ENCODE measurements around the gene RAPH1.

DNA sequence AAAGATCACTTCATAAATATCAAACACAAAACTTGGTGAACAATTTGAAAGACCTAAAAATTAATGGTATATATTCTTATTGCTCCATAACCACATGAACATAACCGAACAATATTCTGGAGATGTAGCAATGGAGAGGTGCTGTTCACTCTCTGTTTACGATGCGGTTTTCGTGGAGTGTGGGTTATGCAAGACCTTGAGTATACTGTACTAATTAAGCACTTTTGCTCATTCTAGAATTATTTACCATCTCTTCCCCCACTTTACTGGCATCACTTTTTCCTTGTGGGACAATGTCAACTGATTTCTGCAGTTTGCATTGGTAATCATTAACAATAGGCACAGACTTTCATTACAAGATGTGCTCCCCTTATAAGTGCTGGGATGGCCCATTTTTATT lies 97.6 kb downstream of the RAPH1 start:
- TF ChIP-seq RAD21 (IDR thresholded peaks at IDR 0.05; ENCODE audit: low read depth) (no peak), TAF1 (IDR thresholded peaks at IDR 0.05; ENCODE audit: low read depth) (no peak), TEAD4 (IDR thresholded peaks at IDR 0.05) (no peak)

Measured in Ishikawa (cell line).